HG03460 (cell line): ENCODE results near the gene CNGB1.
"Not testable (repeated sequence)": the region's sequence is repeated elsewhere in the genome, so short reads cannot be mapped to it uniquely, and the experiment has no call there.

Experiments used
- ATAC-seq: cut with Tn5 transposase; IDR thresholded peaks from one replicate; pipeline ENCODE4 v1.9.1; 2021; ENCODE audit not compliant: unreplicated experiment

CNGB1 gene

GRCh38 chr16:57866529-57866918, 104.4 kb downstream of the CNGB1 start:
- ATAC-seq, result no peak

GRCh38 chr16:57865746-57866528, 105.0 kb downstream of the CNGB1 start:
- no peak for ATAC-seq

- ATAC-seq, result no peak
These were observed 107.3 kb downstream of the CNGB1 start for GRCh38 chr16:57863434-57864160.

GRCh38 chr16:57862698-57863433, 108.1 kb downstream of the CNGB1 start:
- no peak for ATAC-seq

- no peak for ATAC-seq
These were observed 111.6 kb downstream of the CNGB1 start for GRCh38 chr16:57859331-57859730.

GRCh38 chr16:57858635-57859034, 112.3 kb downstream of the CNGB1 start:
- ATAC-seq, result no peak

GRCh38 chr16:57857991-57858390, 112.9 kb downstream of the CNGB1 start:
- ATAC-seq, result not testable (repeated sequence)

- no peak for ATAC-seq
These were observed 115.7 kb downstream of the CNGB1 start for GRCh38 chr16:57855188-57855587.

- ATAC-seq, result no peak
These were observed 118.7 kb downstream of the CNGB1 start for GRCh38 chr16:57852189-57852588.

- ATAC-seq, result no peak
These were observed 122.7 kb downstream of the CNGB1 start for GRCh38 chr16:57848181-57848580.

- ATAC-seq, result not testable (repeated sequence)
These were observed 124.0 kb downstream of the CNGB1 start for GRCh38 chr16:57846931-57847330.

- no peak for ATAC-seq
These were observed 124.7 kb downstream of the CNGB1 start for GRCh38 chr16:57846078-57846697.

GRCh38 chr16:57845115-57845514, 125.8 kb downstream of the CNGB1 start:
- no peak for ATAC-seq

- ATAC-seq, result no peak
These were observed 126.4 kb downstream of the CNGB1 start for GRCh38 chr16:57844416-57845030.

GRCh38 chr16:57843400-57843799, 127.5 kb downstream of the CNGB1 start:
- no peak for ATAC-seq

- ATAC-seq, result no peak
These were observed 128.3 kb downstream of the CNGB1 start for GRCh38 chr16:57842601-57843000.

- ATAC-seq, result no peak
These were observed 130.1 kb downstream of the CNGB1 start for GRCh38 chr16:57840833-57841232.

- ATAC-seq, result no peak
These were observed 132.8 kb downstream of the CNGB1 start for GRCh38 chr16:57838161-57838560.

- ATAC-seq, result no peak
These were observed 133.4 kb downstream of the CNGB1 start for GRCh38 chr16:57837305-57838125.

GRCh38 chr16:57835439-57835838, 135.5 kb downstream of the CNGB1 start:
- ATAC-seq, result not testable (repeated sequence)
